ENCODE measurements around the gene USP6NL. TPM values are rescaled to one million over a fixed set of nuclear protein-coding genes. Genes with fewer than 3 reads are reported as not detected.

USP6NL gene
- total RNA-seq, 1 donor from 2014 or later, result 20.0 TPM

- H3K27me3 ChIP-seq (ENCODE audit: low read depth), result no peaks in the 10 kb centered on the region
- no peak for TF ChIP-seq CTCF (IDR thresholded peaks at IDR 0.05)
- intact Hi-C loops (cut with DNase I), result no loop called here
- H3K36me3 ChIP-seq, result no peaks in the 10 kb centered on the region
- H3K27ac ChIP-seq, result no peak overlapping the region
- ATAC-seq (no peak), DNase-seq (no peak)
- H3K9me3 ChIP-seq, result no peaks in the 10 kb centered on the region
- no peak overlapping the region for H3K4me3 ChIP-seq
- peaks cover 20% of the 10 kb centered on the region for H3K4me1 ChIP-seq
Measured at GRCh38 chr10:11557967-11558366, 53.5 kb downstream of the USP6NL start.

- no peak for ATAC-seq
- intact Hi-C loops (cut with DNase I), result no loop called here
- Histone ChIP-seq H3K4me3 (no peak overlapping the region), H3K9me3 (no peaks in the 10 kb centered on the region), H3K36me3 (no peaks in the 10 kb centered on the region), H3K27me3 (ENCODE audit: low read depth) (no peaks in the 10 kb centered on the region), H3K27ac (no peak overlapping the region), H3K4me1 (peaks cover 22% of the 10 kb centered on the region)
- TF ChIP-seq CTCF (IDR thresholded peaks at IDR 0.05), result no peak
- DNase-seq, result no peak
Measured at GRCh38 chr10:11557513-11557912, 53.9 kb downstream of the USP6NL start.

- DNase-seq (no peak), ATAC-seq (no peak)
- peaks cover 27% of the 10 kb centered on the region for H3K4me1 ChIP-seq
- no peaks in the 10 kb centered on the region for H3K27me3 ChIP-seq (ENCODE audit: low read depth)
- intact Hi-C loops (cut with DNase I), result no loop called here
- H3K9me3 ChIP-seq, result no peaks in the 10 kb centered on the region
- H3K27ac ChIP-seq, result no peak overlapping the region
- no peaks in the 10 kb centered on the region for H3K36me3 ChIP-seq
- no peak for TF ChIP-seq CTCF (IDR thresholded peaks at IDR 0.05)
- H3K4me3 ChIP-seq, result no peak overlapping the region
Measured at GRCh38 chr10:11555556-11555955, 55.9 kb downstream of the USP6NL start.

GRCh38 chr10:11553773-11554381, 57.6 kb downstream of the USP6NL start:
- TF ChIP-seq CTCF (IDR thresholded peaks at IDR 0.05), result no peak
- H3K36me3 ChIP-seq, result no peaks in the 10 kb centered on the region
- ATAC-seq (no peak), DNase-seq (no peak)
- no peaks in the 10 kb centered on the region for H3K9me3 ChIP-seq
- H3K4me3 ChIP-seq, result no peak overlapping the region
- intact Hi-C loops (cut with DNase I), result no loop called here
- H3K27me3 ChIP-seq (ENCODE audit: low read depth), result no peaks in the 10 kb centered on the region
- peaks cover 13% of the 10 kb centered on the region for H3K4me1 ChIP-seq
- no peak overlapping the region for H3K27ac ChIP-seq

GRCh38 chr10:11551916-11552602, 59.4 kb downstream of the USP6NL start:
- Histone ChIP-seq H3K27ac (peak overlapping the region; percentile 25), H3K27me3 (ENCODE audit: low read depth) (no peaks in the 10 kb centered on the region)
- intact Hi-C loops (cut with DNase I), result no loop called here

More at GRCh38 chr10:11551916-11552602, 59.4 kb downstream of the USP6NL start:
- H3K4me3 ChIP-seq, result no peak overlapping the region
- H3K4me1 ChIP-seq, result peaks cover 13% of the 10 kb centered on the region
- ATAC-seq, result peak; percentile 72 to 90
- no peak for TF ChIP-seq CTCF (IDR thresholded peaks at IDR 0.05)
- H3K36me3 ChIP-seq, result no peaks in the 10 kb centered on the region
- DNase-seq, result no peak
- no peaks in the 10 kb centered on the region for H3K9me3 ChIP-seq
